Measurements from ENCODE around the gene NUDCD2. TPM values are rescaled to one million over a fixed set of nuclear protein-coding genes. Genes with fewer than 3 reads are reported as not detected.
A peak's percentile ranks its signal among the peaks of the same experiment; 100 is the strongest.
"Not testable (repeated sequence)": the region's sequence is repeated elsewhere in the genome, so short reads cannot be mapped to it uniquely, and the experiment has no call there.

Gene NUDCD2
- total RNA-seq, 2 donors from 2014 or later: 15.9 to 19.1 TPM

- peak; percentile 27 for ATAC-seq
- DNase-seq; intact Hi-C loops (cut with DNase I, micrococcal nuclease): not testable (repeated sequence)
Measured at GRCh38 chr5:163396818-163397340, 63.0 kb downstream of the NUDCD2 start.

Other genes with a start within 250 kb of the NUDCD2 start
- gene CCNG1, start 22.5 kb downstream of the NUDCD2 start, total RNA-seq: 100 to 1,000 TPM; 162 to 196 TPM
- 1 to 10 TPM; 3.0 to 7.4 TPM for gene HMMR, start 530 bp upstream of the NUDCD2 start, total RNA-seq
- 10 to 100 TPM; 63.3 to 69.9 TPM for gene MAT2B, start 45.5 kb upstream of the NUDCD2 start, total RNA-seq

Measured in left colon (tissue), 2 donors.